AG10803 (cell line): Measurements from ENCODE around the gene CDK6.

Source experiments
- DNase-seq: peaks from one replicate; pipeline ENCODE4 v3.0.0; 2010; ENCODE audit warnings: low read depth
- H3K4me3 ChIP-seq: 2 replicates; pipeline ENCODE4 v1.5.1; 2011; ENCODE audit warnings: mild to moderate bottlenecking, low read length, control low read depth
- CTCF ChIP-seq: conservative IDR thresholded peaks from 2 replicates; pipeline ENCODE4 v1.5.1; 2011; ENCODE audit warnings: mild to moderate bottlenecking, low read length, control low read depth, inconsistent platforms

The CDK6 gene

GRCh38 chr7:92720604-92721350, 115.6 kb downstream of the CDK6 start:
- no peak overlapping the region for H3K4me3 ChIP-seq

DNA sequence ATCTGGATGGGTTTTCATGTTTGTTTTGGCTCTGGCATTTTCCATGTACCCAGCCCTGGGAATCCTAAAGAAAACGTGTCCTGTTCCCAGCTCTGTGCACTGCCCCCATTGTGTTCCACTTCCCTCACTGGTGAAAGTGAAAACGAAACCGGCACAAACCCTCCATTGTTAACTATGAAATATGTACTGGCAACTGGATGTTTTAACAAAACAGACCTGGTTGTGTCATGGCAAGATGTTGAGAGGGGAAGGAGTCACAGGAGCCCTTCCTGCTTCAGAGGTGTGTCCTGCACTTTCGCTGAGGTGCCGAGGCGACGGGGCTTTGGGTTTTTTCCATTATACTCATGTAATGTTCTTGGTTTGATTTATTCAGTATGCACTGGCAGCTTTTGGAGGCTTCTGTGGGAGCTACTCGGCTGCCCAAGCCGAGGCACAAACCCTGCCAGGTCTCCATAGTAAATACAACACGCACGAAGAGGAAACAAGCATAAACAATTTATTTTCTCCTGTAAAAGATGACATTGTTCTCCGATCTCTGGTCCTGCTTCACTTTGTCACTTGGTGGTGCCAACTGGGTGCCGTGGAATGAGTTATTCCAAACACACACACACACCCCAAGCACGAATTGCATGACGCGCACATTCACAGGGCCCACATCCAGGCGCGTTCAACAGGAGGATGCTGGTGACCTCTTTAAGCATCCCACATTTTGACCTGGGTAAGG, 118.2 kb downstream of the CDK6 start:
- DNase-seq: peak; percentile 49
- no peak for TF ChIP-seq CTCF
- peak overlapping the region; percentile 55 for H3K4me3 ChIP-seq

More at GRCh38 chr7:92720604-92721350, 115.6 kb downstream of the CDK6 start:
- TF ChIP-seq CTCF: no peak
- DNase-seq: no peak

DNA sequence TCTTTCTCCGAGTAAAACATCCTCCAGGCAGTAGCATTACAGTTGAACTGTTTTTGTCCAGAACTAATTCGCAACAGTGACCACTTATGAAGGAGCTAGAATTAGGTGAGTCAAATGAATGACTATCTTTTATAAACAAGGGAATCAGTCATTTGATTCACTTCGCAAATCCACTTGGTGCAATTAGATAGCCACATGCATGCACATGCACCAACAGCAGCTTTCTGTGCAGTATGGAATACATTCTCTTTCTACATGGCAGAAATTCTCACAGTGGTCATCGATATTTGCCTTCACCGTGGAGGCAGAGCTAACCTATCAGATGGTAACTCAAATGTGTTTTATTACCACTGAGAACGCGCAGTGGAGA, 118.8 kb downstream of the CDK6 start:
- no peak for TF ChIP-seq CTCF
- no peak for DNase-seq
- peak overlapping the region; percentile 55 for H3K4me3 ChIP-seq

- no peak for DNase-seq
- H3K4me3 ChIP-seq: peak overlapping the region; percentile 55; the same call in 1 of the 2 replicates
- no peak for TF ChIP-seq CTCF
Observed at GRCh38 chr7:92716825-92717580, 119.4 kb downstream of the CDK6 start.

DNA sequence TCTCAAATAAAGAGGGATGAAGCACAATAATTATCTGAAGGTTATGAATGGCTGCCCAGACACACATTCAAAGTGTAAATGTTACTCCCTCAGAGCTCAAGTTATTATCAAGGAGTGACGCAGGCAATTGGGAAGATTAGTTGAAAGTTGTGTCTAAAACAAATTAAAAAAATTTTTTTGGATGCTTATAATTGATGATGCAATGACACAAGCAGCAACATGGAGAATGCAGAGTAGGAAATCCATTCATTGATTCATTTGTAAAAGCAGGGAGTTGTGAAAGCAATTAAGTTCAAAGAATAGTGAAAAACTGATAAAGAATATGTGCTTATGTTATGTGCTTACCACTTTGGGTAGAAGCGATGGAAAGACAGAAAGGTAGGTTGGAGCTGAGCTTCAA, 120.4 kb downstream of the CDK6 start:
- no peak for TF ChIP-seq CTCF
- DNase-seq: no peak
- no peak overlapping the region for H3K4me3 ChIP-seq

DNA sequence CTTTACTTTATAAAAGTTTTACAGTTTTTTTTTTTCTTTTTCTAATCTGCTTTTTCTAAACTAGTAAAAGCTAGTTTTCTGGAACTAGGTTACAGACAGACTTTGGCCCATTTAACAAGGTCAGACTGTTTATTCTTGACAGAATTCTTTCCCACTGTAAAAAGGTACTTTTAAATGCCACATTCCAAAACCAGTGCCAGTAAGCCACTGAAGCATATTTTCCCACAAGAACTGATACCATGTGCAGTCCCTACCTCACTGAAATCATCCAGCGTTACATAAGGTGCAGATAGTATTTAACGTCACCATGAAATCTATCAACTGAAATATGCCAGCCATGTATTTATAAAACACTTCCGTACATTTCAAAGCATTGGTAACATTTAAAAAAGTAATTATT, 121.6 kb downstream of the CDK6 start:
- no peak overlapping the region for H3K4me3 ChIP-seq
- peak; percentile 45 for DNase-seq
- no peak for TF ChIP-seq CTCF
